ENCODE results near the gene SLC6A3.
"Not testable (repeated sequence)": the region's sequence is repeated elsewhere in the genome, so short reads cannot be mapped to it uniquely, and the experiment has no call there.

Gene SLC6A3

GRCh38 chr5:1463326-1464095, 18.3 kb upstream of the SLC6A3 start:
- no peak for DNase-seq

- no peak for DNase-seq
Observed at GRCh38 chr5:1462358-1462757, 17.1 kb upstream of the SLC6A3 start.

- DNase-seq, result no peak
Observed at GRCh38 chr5:1461396-1461795, 16.2 kb upstream of the SLC6A3 start.

GRCh38 chr5:1460054-1460682, 14.9 kb upstream of the SLC6A3 start:
- peak in 1 of 2 experiments; percentile 31 for DNase-seq

- not testable (repeated sequence) for DNase-seq
Observed at GRCh38 chr5:1459435-1459834, 14.2 kb upstream of the SLC6A3 start.

GRCh38 chr5:1456110-1456881, 11.1 kb upstream of the SLC6A3 start:
- not testable (repeated sequence) for DNase-seq

GRCh38 chr5:1453613-1454012, 8.4 kb upstream of the SLC6A3 start:
- no peak for DNase-seq

GRCh38 chr5:1449081-1449630, 3.9 kb upstream of the SLC6A3 start:
- no peak for DNase-seq

GRCh38 chr5:1448511-1449011, 3.3 kb upstream of the SLC6A3 start:
- no peak for DNase-seq

- DNase-seq, result no peak
Observed at GRCh38 chr5:1447671-1448361, 2.6 kb upstream of the SLC6A3 start.

GRCh38 chr5:1446602-1447343, 1.5 kb upstream of the SLC6A3 start:
- no peak for DNase-seq

GRCh38 chr5:1445689-1446601, 705 bp upstream of the SLC6A3 start:
- no peak for DNase-seq

- DNase-seq, result no peak
Observed at GRCh38 chr5:1444361-1445189, 665 bp downstream of the SLC6A3 start.

GRCh38 chr5:1443991-1444360, 1.3 kb downstream of the SLC6A3 start:
- no peak for DNase-seq

- no peak for DNase-seq
Observed at GRCh38 chr5:1443171-1443570, 2.1 kb downstream of the SLC6A3 start.

GRCh38 chr5:1442222-1443145, 2.8 kb downstream of the SLC6A3 start:
- no peak for DNase-seq

- no peak for DNase-seq
Observed at GRCh38 chr5:1441166-1441865, 3.9 kb downstream of the SLC6A3 start.

- no peak for DNase-seq
Observed at GRCh38 chr5:1440098-1440493, 5.1 kb downstream of the SLC6A3 start.

All from SHP77 (cell line).